ACC112 (cell line): ENCODE measurements around the gene TCERG1L.

Experiments
- H2AFZ ChIP-seq: fragments of 200-600 bp; sonication (generic); one replicate; pipeline ENCODE4 v1.6.0; 2017; ENCODE audit warnings: antibody characterized with exemption, low read length; ENCODE audit not compliant: unreplicated experiment
- H3K27ac ChIP-seq: fragments of 200-600 bp; sonication (generic); 2 replicates; pipeline ENCODE4 v1.5.1; 2014; ENCODE audit warnings: low read depth, mild to moderate bottlenecking, antibody characterized with exemption, low read length, moderate library complexity
- H3K27me3 ChIP-seq: fragments of 200-600 bp; sonication (generic); 2 replicates; pipeline ENCODE4 v1.6.1; 2014; ENCODE audit warnings: mild to moderate bottlenecking, antibody characterized with exemption, low read length, moderate library complexity, mixed read lengths; ENCODE audit not compliant: insufficient read depth
- H3K36me3 ChIP-seq: fragments of 200-600 bp; sonication (generic); 2 replicates; pipeline ENCODE4 v1.6.1; 2016; ENCODE audit warnings: mild to moderate bottlenecking, antibody characterized with exemption, low read length, moderate library complexity, mixed read lengths; ENCODE audit not compliant: insufficient read depth
- H3K4me1 ChIP-seq: fragments of 200-600 bp; sonication (generic); one replicate; pipeline ENCODE4 v1.6.1; 2016; ENCODE audit warnings: low read length, mixed read lengths; ENCODE audit not compliant: insufficient read depth, unreplicated experiment, control insufficient read depth
- H3K4me3 ChIP-seq: fragments of 200-600 bp; sonication (generic); 2 replicates; pipeline ENCODE4 v1.5.1; 2014; ENCODE audit warnings: mild to moderate bottlenecking, low read depth, low read length
- H3K79me2 ChIP-seq: fragments of 200-600 bp; sonication (generic); one replicate; pipeline ENCODE4 v1.6.0; 2016; ENCODE audit warnings: low read length; ENCODE audit not compliant: control insufficient read depth, unreplicated experiment, insufficient read depth

TCERG1L gene

DNA sequence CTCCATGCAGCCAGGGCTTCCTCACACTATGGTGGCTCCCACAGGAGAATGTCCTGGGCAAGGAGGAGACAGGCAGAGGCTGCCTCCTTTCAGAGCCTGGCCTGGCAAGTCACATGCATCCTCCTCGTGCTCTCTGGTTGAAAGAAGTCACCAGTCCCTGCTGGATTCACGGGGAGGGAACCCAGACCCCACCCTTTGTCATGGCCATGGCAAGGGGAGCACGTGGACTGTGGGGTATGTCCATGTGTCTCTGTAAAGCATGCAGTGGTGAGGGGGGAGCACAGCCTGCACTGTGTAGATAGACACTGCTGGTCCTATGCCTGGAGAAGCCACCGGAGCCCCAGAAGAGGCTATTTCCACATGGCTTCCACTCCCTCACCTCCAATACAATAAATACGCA, 225.0 kb downstream of the TCERG1L start:
- H2AFZ ChIP-seq = no peak overlapping the region
- H3K4me3 ChIP-seq = no peak overlapping the region
- H3K27ac ChIP-seq = no peak overlapping the region
- no peaks in the 10 kb centered on the region for H3K79me2 ChIP-seq
- no peaks in the 10 kb centered on the region for H3K27me3 ChIP-seq
- no peaks in the 10 kb centered on the region for H3K36me3 ChIP-seq
- H3K4me1 ChIP-seq = no peaks in the 10 kb centered on the region

DNA sequence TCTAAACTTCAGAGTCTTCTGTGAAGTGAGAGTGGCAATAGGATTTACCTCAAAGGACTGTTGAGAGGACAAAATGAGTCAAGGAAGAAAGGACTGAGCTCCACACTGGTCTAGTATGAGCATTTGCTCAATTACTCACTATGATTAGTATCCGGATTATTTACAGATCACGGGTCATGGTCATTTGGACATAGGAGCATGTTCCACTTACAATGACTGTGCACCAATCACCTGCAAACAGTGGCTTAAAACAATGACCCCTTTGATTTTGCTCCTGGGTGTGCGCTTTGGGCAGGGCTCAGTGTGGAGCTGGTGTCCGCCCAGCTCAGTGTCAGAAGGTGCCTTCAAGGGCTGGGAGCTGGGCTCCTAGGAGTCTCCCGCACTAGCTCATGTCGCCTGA, 225.4 kb downstream of the TCERG1L start:
- H2AFZ ChIP-seq = no peak overlapping the region
- no peaks in the 10 kb centered on the region for H3K27me3 ChIP-seq
- no peaks in the 10 kb centered on the region for H3K79me2 ChIP-seq
- H3K27ac ChIP-seq = no peak overlapping the region
- H3K36me3 ChIP-seq = no peaks in the 10 kb centered on the region
- H3K4me1 ChIP-seq = no peaks in the 10 kb centered on the region
- H3K4me3 ChIP-seq = no peak overlapping the region

GRCh38 chr10:131085091-131085860, 226.2 kb downstream of the TCERG1L start:
- Histone ChIP-seq H3K27ac (no peak overlapping the region), H3K4me3 (no peak overlapping the region), H2AFZ (no peak overlapping the region), H3K36me3 (no peaks in the 10 kb centered on the region), H3K4me1 (no peaks in the 10 kb centered on the region), H3K79me2 (no peaks in the 10 kb centered on the region), H3K27me3 (no peaks in the 10 kb centered on the region)

DNA sequence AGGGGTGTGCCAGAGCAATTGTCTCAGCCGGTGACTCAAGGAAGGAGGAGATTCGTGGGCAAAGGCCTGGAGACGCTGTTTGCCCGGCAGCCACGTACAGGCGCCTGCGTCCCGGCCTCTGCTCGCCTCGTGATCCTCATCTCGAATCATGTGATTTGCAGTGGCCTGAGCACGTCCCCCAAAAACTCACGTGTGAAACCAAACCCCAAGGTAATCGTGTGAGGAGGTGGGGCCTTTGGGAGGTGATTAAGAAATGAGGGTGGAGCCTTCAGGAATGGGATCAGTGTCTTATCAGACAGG, 226.8 kb downstream of the TCERG1L start:
- H2AFZ ChIP-seq = no peak overlapping the region

GRCh38 chr10:131083915-131084790, 227.4 kb downstream of the TCERG1L start:
- Histone ChIP-seq H3K27me3 (no peaks in the 10 kb centered on the region), H3K36me3 (no peaks in the 10 kb centered on the region), H3K4me1 (no peaks in the 10 kb centered on the region), H3K4me3 (no peak overlapping the region), H2AFZ (no peak overlapping the region), H3K27ac (no peak overlapping the region), H3K79me2 (no peaks in the 10 kb centered on the region)

More for the DNA sequence above, 226.8 kb downstream of the TCERG1L start:
- no peaks in the 10 kb centered on the region for H3K79me2 ChIP-seq
- no peak overlapping the region for H3K27ac ChIP-seq
- H3K4me3 ChIP-seq = no peak overlapping the region
- no peaks in the 10 kb centered on the region for H3K27me3 ChIP-seq
- no peaks in the 10 kb centered on the region for H3K4me1 ChIP-seq
- no peaks in the 10 kb centered on the region for H3K36me3 ChIP-seq

- Histone ChIP-seq H3K27ac (no peak overlapping the region), H3K4me3 (no peak overlapping the region), H2AFZ (no peak overlapping the region), H3K27me3 (no peaks in the 10 kb centered on the region), H3K79me2 (no peaks in the 10 kb centered on the region), H3K4me1 (no peaks in the 10 kb centered on the region), H3K36me3 (no peaks in the 10 kb centered on the region)
Measured at GRCh38 chr10:131082991-131083481, 228.5 kb downstream of the TCERG1L start.

DNA sequence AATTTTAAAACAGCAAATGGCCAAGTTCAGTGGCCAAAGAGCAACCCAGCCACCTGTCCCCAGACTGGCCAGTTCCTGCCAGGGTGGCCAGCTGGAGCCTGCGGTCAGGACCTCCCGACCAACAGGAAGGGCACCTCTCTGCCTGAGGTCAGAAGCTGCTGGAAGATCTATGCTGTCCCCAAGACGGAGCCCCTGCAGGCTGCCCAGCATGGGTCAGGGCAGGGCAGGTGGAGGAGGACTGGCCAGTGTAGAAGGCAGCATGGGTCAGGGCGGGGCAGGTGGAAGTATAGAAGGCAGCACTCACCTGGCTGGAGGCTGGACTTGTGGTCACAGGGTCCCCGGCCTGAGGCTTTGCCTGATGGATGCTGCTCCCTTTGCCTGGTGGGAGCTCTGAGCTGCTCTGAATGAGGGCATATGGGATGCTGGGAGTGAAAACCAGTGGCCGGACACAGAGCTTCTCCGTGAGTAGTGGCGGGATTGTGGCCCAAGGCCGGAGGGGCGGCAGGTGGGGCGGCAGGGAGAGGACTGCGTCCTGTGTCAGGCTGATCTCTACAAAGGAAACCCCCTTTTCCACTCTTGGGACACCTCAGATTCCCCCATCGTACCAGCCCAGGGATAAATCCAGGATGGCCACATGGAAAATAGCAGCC, 229.2 kb downstream of the TCERG1L start:
- no peak overlapping the region for H3K4me3 ChIP-seq
- H3K36me3 ChIP-seq = no peaks in the 10 kb centered on the region
- no peak overlapping the region for H2AFZ ChIP-seq
- no peaks in the 10 kb centered on the region for H3K27me3 ChIP-seq
- H3K4me1 ChIP-seq = no peaks in the 10 kb centered on the region
- H3K79me2 ChIP-seq = no peaks in the 10 kb centered on the region
- H3K27ac ChIP-seq = no peak overlapping the region

- Histone ChIP-seq H3K27ac (no peak overlapping the region), H3K36me3 (no peaks in the 10 kb centered on the region), H3K27me3 (no peaks in the 10 kb centered on the region), H2AFZ (no peak overlapping the region), H3K4me3 (no peak overlapping the region), H3K79me2 (no peaks in the 10 kb centered on the region), H3K4me1 (no peaks in the 10 kb centered on the region)
Measured at GRCh38 chr10:131081786-131082185, 229.7 kb downstream of the TCERG1L start.

GRCh38 chr10:131081376-131081775, 230.1 kb downstream of the TCERG1L start:
- no peak overlapping the region for H3K4me3 ChIP-seq
- H3K36me3 ChIP-seq = no peaks in the 10 kb centered on the region
- no peaks in the 10 kb centered on the region for H3K27me3 ChIP-seq
- H3K4me1 ChIP-seq = no peaks in the 10 kb centered on the region
- H3K79me2 ChIP-seq = no peaks in the 10 kb centered on the region
- no peak overlapping the region for H3K27ac ChIP-seq
- H2AFZ ChIP-seq = no peak overlapping the region

GRCh38 chr10:131080571-131080970, 230.9 kb downstream of the TCERG1L start:
- Histone ChIP-seq H3K4me1 (no peaks in the 10 kb centered on the region), H3K36me3 (no peaks in the 10 kb centered on the region), H2AFZ (no peak overlapping the region)

More at GRCh38 chr10:131080571-131080970, 230.9 kb downstream of the TCERG1L start:
- Histone ChIP-seq H3K4me3 (no peak overlapping the region), H3K27me3 (no peaks in the 10 kb centered on the region), H3K27ac (no peak overlapping the region), H3K79me2 (no peaks in the 10 kb centered on the region)
